Mammary epithelial cell (primary cell): ENCODE data around the gene RNF169.

Experiments used
- EZH2 ChIP-seq: IDR thresholded peaks from 2 replicates; pipeline ENCODE4 v1.6.1; 2012; ENCODE audit warnings: low read length, inconsistent platforms, borderline replicate concordance
- TF ChIP-seq, protein P1 (sequence below), 2 donors: IDR thresholded peaks in 1 of 2; conservative IDR thresholded peaks in 1 of 2; 2 replicates each; pipeline ENCODE4 v1.5.1; 2011 to 2012; ENCODE audit warnings: inconsistent platforms in 2 of 2, low read length in 2 of 2, mild to moderate bottlenecking in 2 of 2, control low read depth in 1 of 2, low read depth in 1 of 2; ENCODE audit not compliant: insufficient read depth in 1 of 2; ENCODE audit errors: extremely low read depth in 1 of 2

DNA sequence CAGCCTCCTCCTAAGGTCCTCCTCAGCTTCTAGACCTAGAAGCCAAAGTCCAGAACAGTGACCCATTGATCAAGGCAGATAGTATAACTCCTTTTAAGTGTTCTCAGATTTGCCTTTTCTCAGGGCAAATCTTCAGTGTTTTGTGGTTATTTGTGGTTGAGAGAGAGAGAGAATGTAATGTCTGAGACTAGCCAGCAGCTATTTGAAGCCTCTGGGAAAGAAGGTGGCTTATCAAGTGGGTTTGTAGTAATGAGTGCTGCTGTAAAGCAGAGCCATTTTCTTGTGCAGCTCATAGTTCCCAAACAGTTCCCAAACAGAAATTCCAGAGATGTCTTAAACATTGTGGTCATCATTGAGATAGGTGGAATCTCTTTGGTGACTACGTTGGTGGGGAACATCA lies 89.5 kb downstream of the RNF169 start:
- no peak for TF ChIP-seq EZH2
- TF ChIP-seq, protein P1, sequence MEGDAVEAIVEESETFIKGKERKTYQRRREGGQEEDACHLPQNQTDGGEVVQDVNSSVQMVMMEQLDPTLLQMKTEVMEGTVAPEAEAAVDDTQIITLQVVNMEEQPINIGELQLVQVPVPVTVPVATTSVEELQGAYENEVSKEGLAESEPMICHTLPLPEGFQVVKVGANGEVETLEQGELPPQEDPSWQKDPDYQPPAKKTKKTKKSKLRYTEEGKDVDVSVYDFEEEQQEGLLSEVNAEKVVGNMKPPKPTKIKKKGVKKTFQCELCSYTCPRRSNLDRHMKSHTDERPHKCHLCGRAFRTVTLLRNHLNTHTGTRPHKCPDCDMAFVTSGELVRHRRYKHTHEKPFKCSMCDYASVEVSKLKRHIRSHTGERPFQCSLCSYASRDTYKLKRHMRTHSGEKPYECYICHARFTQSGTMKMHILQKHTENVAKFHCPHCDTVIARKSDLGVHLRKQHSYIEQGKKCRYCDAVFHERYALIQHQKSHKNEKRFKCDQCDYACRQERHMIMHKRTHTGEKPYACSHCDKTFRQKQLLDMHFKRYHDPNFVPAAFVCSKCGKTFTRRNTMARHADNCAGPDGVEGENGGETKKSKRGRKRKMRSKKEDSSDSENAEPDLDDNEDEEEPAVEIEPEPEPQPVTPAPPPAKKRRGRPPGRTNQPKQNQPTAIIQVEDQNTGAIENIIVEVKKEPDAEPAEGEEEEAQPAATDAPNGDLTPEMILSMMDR (conservative IDR thresholded peaks at IDR 0.05 in 1 of 2, IDR thresholded peaks at IDR 0.05 in 1 of 2; ENCODE audit: extremely low read depth in 1 of 2, insufficient read depth in 1 of 2, low read depth in 1 of 2, low read length in 2 of 2) = no peak
